Measurements from ENCODE around the gene OXSM.

- TF ChIP-seq CTCF (IDR thresholded peaks at IDR 0.05; ENCODE audit: low read length) (no peak), EZH2 (optimal IDR thresholded peaks at IDR 0.05; ENCODE audit: low read depth, low read length) (no peak)
Observed at GRCh38 chr3:25782938-25783660, 6.8 kb upstream of the OXSM start, which contains the start of gene NGLY1.
